Measurements from ENCODE around the gene ZMIZ1.

Gene ZMIZ1

DNA sequence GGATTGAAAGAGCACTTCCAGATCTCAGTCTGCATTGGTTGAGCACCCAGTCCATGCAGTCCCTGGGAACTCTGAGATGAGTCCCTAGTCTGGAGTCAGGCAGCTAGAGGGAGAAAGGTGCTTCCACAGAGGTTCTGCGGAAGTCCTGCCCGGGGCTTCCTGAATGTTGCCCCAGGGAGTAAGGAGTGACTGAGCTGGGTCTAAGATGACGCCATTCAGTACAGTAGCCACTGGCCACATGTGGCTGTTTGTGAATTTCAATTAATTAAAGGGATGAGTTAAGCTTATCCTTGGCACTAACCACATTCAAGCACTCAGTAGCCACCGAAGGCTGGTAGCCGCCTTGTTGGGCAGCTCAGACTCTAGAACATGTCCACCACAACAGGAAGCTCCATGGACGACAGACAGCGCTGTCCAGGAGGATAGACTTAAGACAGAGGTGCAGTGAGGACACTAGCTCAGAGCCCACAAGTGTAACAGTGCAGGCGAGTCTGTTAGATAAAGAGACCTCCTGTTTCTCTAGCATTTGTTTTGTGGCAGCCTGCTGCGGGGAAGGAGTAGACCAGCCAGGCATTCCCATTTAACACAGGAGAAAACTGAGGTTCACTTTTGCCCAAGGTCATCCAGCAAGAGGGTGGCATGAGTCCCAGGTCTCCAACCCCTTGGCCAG is 176.9 kb downstream of the ZMIZ1 start:
- no peak for DNase-seq (ENCODE audit: low read depth in 2 of 2)

DNA sequence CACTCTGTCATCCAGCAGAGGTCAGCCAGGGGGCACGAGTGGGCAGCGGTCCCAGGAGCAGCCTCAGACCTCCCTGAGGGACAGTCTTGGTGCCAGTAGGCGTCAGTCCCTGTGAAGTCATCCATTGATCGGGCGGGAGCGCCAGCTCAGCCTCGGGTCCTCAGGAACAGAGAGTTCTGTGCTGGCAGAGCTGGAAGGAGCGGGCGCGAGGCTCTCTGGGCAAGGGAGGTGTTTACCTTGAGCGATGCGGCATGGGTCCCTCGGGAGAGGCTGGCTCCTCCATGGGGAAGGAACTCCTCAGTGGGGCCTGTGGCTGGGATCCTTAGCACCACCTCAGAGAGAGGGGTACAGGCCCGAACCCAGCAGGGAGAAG is 177.4 kb downstream of the ZMIZ1 start:
- DNase-seq (ENCODE audit: low read depth in 2 of 2): no peak

- DNase-seq (ENCODE audit: low read depth in 2 of 2): no peak
Observed at GRCh38 chr10:79246606-79247275, 178.0 kb downstream of the ZMIZ1 start.

- no peak for DNase-seq (ENCODE audit: low read depth in 2 of 2)
Observed at GRCh38 chr10:79247373-79248137, 178.8 kb downstream of the ZMIZ1 start.

GRCh38 chr10:79248341-79249185 is 179.8 kb downstream of the ZMIZ1 start:
- no peak for DNase-seq (ENCODE audit: low read depth in 2 of 2)

GRCh38 chr10:79249186-79250121 is 180.7 kb downstream of the ZMIZ1 start:
- no peak for DNase-seq (ENCODE audit: low read depth in 2 of 2)

DNA sequence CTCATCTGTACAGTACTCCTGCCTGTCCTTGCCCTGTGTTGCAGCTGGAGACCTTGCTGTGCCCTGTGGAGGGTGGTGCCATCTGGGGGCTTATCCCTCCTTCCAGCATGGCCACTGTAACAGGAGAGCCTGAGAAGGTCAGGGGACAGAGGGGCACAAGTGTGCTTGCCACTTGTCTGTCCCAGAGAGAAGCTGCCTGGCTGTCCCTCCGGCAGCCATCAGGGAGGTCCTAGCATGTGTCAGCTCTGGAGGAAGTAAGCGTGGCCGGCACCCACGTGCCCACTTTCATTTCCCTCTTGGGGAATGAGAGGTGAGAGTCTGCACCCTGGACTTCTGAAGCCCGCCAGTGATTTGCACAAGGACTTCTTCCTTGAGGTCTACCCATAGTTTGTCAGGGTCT is 181.5 kb downstream of the ZMIZ1 start:
- DNase-seq (ENCODE audit: low read depth in 2 of 2): no peak

DNA sequence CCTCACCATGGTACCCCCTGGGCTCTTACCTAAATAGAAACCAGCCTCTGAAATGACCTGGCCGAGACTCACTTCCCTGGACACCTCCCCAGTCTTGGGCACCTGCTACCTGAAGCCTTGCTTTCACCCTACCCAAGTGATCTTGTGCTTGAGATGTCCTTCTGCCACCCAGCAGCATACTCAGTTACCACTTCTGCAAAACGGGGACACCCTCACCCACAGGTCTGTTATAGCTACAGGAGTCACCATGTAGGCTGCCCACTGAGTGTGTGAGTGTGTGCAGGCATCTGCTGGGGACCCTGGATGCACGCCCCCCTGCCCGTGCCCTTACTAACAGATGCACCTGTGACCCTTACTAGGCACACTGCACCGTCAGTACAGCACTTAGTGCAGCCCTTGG is 183.7 kb downstream of the ZMIZ1 start:
- DNase-seq (ENCODE audit: low read depth in 2 of 2): no peak

- no peak for DNase-seq (ENCODE audit: low read depth in 2 of 2)
Observed at GRCh38 chr10:79252971-79253370, 184.2 kb downstream of the ZMIZ1 start.

GRCh38 chr10:79253704-79254103 is 184.9 kb downstream of the ZMIZ1 start:
- no peak for DNase-seq (ENCODE audit: low read depth in 2 of 2)

DNA sequence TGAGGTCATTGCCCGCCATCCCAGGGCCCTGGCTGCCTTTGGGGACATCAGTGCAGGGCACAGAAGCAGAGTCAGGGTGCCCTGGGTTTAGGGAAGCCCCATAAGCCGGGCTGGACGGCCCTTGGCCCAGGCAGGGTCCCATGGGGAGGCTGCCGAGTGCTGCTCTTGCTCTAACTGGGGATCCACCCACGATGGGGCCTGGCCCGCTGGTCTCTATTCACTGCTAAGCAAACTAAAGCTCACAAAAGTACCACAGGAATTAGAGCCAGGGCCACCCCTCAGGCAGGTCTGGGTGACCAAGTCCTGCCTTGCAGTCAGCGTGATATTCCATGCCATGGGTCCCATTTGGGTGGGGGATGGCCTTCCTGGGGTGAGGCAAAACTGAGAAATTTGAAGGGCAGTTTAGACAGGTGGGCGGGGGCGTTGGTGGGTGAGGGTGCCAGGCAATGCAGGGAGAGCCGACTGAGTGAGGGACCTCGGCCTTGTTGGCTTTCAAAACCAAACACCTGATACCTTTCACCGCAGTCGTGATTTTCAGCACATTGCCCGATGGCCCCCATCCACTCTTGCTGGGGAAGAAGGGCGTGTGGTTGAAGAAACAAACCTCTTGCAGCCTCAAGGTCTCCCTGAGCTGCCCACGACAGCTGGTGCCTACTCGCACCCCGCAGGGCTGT is 185.7 kb downstream of the ZMIZ1 start:
- no peak for DNase-seq (ENCODE audit: low read depth in 2 of 2)

- DNase-seq (ENCODE audit: low read depth in 2 of 2): no peak
Observed at GRCh38 chr10:79255007-79255507, 186.3 kb downstream of the ZMIZ1 start.

- DNase-seq (ENCODE audit: low read depth in 2 of 2): no peak
Observed at GRCh38 chr10:79256264-79256806, 187.6 kb downstream of the ZMIZ1 start.

DNA sequence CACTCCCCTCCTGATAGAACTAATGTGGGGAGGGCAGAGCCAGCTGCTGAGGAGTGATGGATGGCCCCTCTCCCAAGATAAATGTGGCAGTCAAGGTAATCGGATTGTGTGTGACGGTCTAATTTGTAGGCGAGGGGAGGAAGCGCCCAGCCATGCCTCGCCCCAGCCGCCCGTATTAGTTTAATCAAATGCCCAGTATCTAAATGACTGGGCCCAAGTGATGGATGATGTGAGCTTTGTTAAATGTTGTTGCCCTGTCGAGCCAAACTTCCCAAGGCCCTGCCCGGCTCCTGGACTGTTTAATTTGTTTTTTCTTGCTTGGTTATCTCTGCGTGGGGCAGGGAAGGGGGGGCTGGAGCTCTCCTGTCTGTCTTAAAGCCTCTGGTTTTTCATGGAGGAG is 190.1 kb downstream of the ZMIZ1 start:
- no peak for DNase-seq (ENCODE audit: low read depth in 2 of 2)

- DNase-seq (ENCODE audit: low read depth in 2 of 2): no peak
Observed at GRCh38 chr10:79259834-79260233, 191.1 kb downstream of the ZMIZ1 start.

- DNase-seq (ENCODE audit: low read depth in 2 of 2): no peak
Observed at GRCh38 chr10:79260811-79261740, 192.3 kb downstream of the ZMIZ1 start.

GRCh38 chr10:79262131-79262530 is 193.4 kb downstream of the ZMIZ1 start:
- no peak for DNase-seq (ENCODE audit: low read depth in 2 of 2)

DNA sequence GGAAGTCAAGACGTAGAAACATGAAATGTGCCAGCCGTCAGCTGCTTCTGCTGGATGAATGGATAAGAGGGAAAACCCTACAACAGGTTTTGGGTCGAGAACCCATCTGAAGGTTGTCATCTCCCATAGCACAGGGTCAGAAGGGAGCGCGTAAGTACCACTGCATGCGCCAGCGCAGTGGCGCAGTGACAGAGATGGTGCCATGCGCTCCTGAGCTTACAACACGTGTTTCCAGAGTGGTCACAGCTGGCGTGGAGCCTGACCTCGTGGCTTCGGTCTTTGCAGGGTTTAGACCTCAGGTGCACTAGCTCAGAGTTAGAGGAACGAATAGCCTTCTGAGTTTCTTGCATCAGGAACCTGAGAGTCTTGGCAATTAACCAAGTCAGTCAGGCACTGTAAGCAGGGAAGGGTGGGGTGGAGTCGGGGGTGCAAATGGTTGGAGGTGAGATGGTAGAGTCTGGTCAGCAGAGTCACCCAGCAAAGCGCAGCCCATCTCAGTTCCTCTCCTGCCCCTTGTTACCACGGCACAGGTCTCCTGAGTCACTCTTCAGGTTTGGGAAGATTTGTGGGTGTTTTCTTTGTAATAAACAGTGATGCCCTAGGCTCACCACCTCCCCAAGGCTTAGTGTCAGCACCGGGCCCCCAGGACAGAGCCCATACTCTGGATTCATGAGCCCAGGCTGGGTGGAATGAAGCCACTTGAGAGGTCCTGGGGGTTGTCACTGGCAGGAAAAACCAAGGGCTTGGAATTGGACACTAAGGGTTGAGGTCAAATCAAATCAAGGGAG is 194.4 kb downstream of the ZMIZ1 start:
- DNase-seq (ENCODE audit: low read depth in 2 of 2): no peak
